HEK293 (cell line): Measurements from ENCODE around the gene TPGS2.

ENCODE experiments used
- GLI4 ChIP-seq: fragments of 450-650 bp; formaldehyde crosslinking; IDR thresholded peaks from 2 replicates; pipeline ENCODE4 v1.5.1; 2016; ENCODE audit warnings: missing biosample characterization, missing genetic modification characterization
- INSM2 ChIP-seq: fragments of 450-650 bp; formaldehyde crosslinking; IDR thresholded peaks from 2 replicates; pipeline ENCODE4 v1.5.1; 2016; ENCODE audit warnings: missing biosample characterization, missing genetic modification characterization
- KLF1 ChIP-seq: fragments of 450-650 bp; formaldehyde crosslinking; IDR thresholded peaks from 2 replicates; pipeline ENCODE4 v1.5.1; 2016; ENCODE audit warnings: missing biosample characterization, missing genetic modification characterization
- KLF10 ChIP-seq: fragments of 450-650 bp; IDR thresholded peaks from 2 replicates; pipeline ENCODE4 v1.5.1; 2018; ENCODE audit warnings: missing biosample characterization, mild to moderate bottlenecking, missing genetic modification characterization
- MZF1 ChIP-seq: fragments of 450-650 bp; formaldehyde crosslinking; IDR thresholded peaks from 2 replicates; pipeline ENCODE4 v1.5.1; 2017; ENCODE audit warnings: missing biosample characterization, missing genetic modification characterization, borderline replicate concordance
- PRDM10 ChIP-seq: fragments of 450-650 bp; formaldehyde crosslinking; IDR thresholded peaks from 2 replicates; pipeline ENCODE4 v1.5.1; 2016; ENCODE audit warnings: missing biosample characterization, missing genetic modification characterization
- ZBTB44 ChIP-seq: fragments of 450-650 bp; IDR thresholded peaks from 2 replicates; pipeline ENCODE4 v1.5.1; 2018; ENCODE audit warnings: missing biosample characterization, mild to moderate bottlenecking, missing genetic modification characterization
- ZNF121 ChIP-seq: fragments of 450-650 bp; formaldehyde crosslinking; IDR thresholded peaks from 2 replicates; pipeline ENCODE4 v1.5.1; 2016; ENCODE audit warnings: missing biosample characterization, missing genetic modification characterization
- ZNF133 ChIP-seq: fragments of 450-650 bp; formaldehyde crosslinking; IDR thresholded peaks from 2 replicates; pipeline ENCODE4 v1.5.1; 2016; ENCODE audit warnings: missing biosample characterization, missing genetic modification characterization
- ZNF155 ChIP-seq: fragments of 450-650 bp; formaldehyde crosslinking; IDR thresholded peaks from 2 replicates; pipeline ENCODE4 v1.5.1; 2016; ENCODE audit warnings: missing biosample characterization, missing genetic modification characterization
- ZNF174 ChIP-seq: fragments of 450-650 bp; formaldehyde crosslinking; IDR thresholded peaks from 2 replicates; pipeline ENCODE4 v1.5.0; 2017; ENCODE audit warnings: missing biosample characterization, mild to moderate bottlenecking, missing genetic modification characterization
- ZNF211 ChIP-seq: fragments of 450-650 bp; formaldehyde crosslinking; IDR thresholded peaks from 2 replicates; pipeline ENCODE4 v1.5.1; 2016; ENCODE audit warnings: low read depth, missing biosample characterization, missing genetic modification characterization
- ZNF248 ChIP-seq: fragments of 450-650 bp; formaldehyde crosslinking; IDR thresholded peaks from 2 replicates; pipeline ENCODE4 v1.5.1; 2017; ENCODE audit warnings: missing biosample characterization, missing genetic modification characterization
- ZNF341 ChIP-seq: fragments of 450-650 bp; formaldehyde crosslinking; IDR thresholded peaks from 2 replicates; pipeline ENCODE4; 2016; ENCODE audit warnings: low read depth, missing biosample characterization, missing genetic modification characterization
- ZNF423 ChIP-seq: fragments of 450-650 bp; formaldehyde crosslinking; IDR thresholded peaks from 2 replicates; pipeline ENCODE4 v1.5.1; 2016; ENCODE audit warnings: missing biosample characterization, missing genetic modification characterization
- ZNF449 ChIP-seq: fragments of 450-650 bp; formaldehyde crosslinking; IDR thresholded peaks from 2 replicates; pipeline ENCODE4 v1.5.1; 2017; ENCODE audit warnings: missing biosample characterization, mild to moderate bottlenecking, missing genetic modification characterization, moderate library complexity
- ZNF510 ChIP-seq: fragments of 450-650 bp; formaldehyde crosslinking; IDR thresholded peaks from 2 replicates; pipeline ENCODE4 v1.5.1; 2018; ENCODE audit warnings: mild to moderate bottlenecking, missing genetic modification characterization, missing biosample characterization; ENCODE audit not compliant: insufficient replicate concordance
- ZNF518A ChIP-seq: fragments of 450-650 bp; formaldehyde crosslinking; conservative IDR thresholded peaks from 2 replicates; pipeline ENCODE4 v1.5.1; 2016; ENCODE audit warnings: low read depth, missing biosample characterization, missing genetic modification characterization
- ZNF560 ChIP-seq: fragments of 450-650 bp; formaldehyde crosslinking; IDR thresholded peaks from 2 replicates; pipeline ENCODE4 v1.5.1; 2017; ENCODE audit warnings: missing biosample characterization, missing genetic modification characterization, borderline replicate concordance
- ZNF585B ChIP-seq: fragments of 450-650 bp; formaldehyde crosslinking; IDR thresholded peaks from 2 replicates; pipeline ENCODE4 v1.5.1; 2016; ENCODE audit warnings: missing biosample characterization, missing genetic modification characterization
- ZNF600 ChIP-seq: fragments of 450-650 bp; formaldehyde crosslinking; IDR thresholded peaks from 2 replicates; pipeline ENCODE4 v1.5.1; 2016; ENCODE audit warnings: missing biosample characterization, missing genetic modification characterization
- ZNF645 ChIP-seq: fragments of 450-650 bp; formaldehyde crosslinking; IDR thresholded peaks from 2 replicates; pipeline ENCODE4; 2016; ENCODE audit warnings: missing biosample characterization, missing genetic modification characterization
- ZNF76 ChIP-seq: fragments of 450-650 bp; formaldehyde crosslinking; IDR thresholded peaks from 2 replicates; pipeline ENCODE4; 2016; ENCODE audit warnings: low read depth, missing biosample characterization, missing genetic modification characterization, borderline replicate concordance
- ZNF777 ChIP-seq: fragments of 450-650 bp; formaldehyde crosslinking; IDR thresholded peaks from 2 replicates; pipeline ENCODE4 v1.5.1; 2017; ENCODE audit warnings: missing biosample characterization, missing genetic modification characterization, borderline replicate concordance
- ZNF837 ChIP-seq: fragments of 450-650 bp; formaldehyde crosslinking; IDR thresholded peaks from 2 replicates; pipeline ENCODE4 v1.5.1; 2016; ENCODE audit warnings: missing biosample characterization, missing genetic modification characterization

Gene TPGS2

GRCh38 chr18:36828630-36829361 is at the start of gene TPGS2, which contains the start of gene KIAA1328 (continued):
- peak; percentile 59 for TF ChIP-seq KLF10 (tag by site-specific recombination)
- no peak for TF ChIP-seq ZNF449 (tag by site-specific recombination)
- no peak for TF ChIP-seq ZNF837 (tag by site-specific recombination)
- no peak for TF ChIP-seq GLI4 (tag by site-specific recombination)
- TF ChIP-seq ZNF341 = no peak
- no peak for TF ChIP-seq ZNF645 (tag by site-specific recombination)
- TF ChIP-seq ZNF510 (tag by site-specific recombination) = no peak
- TF ChIP-seq ZBTB44 = no peak
- no peak for TF ChIP-seq INSM2 (tag by site-specific recombination)
- no peak for TF ChIP-seq ZNF211 (tag by site-specific recombination)
- TF ChIP-seq ZNF560 (tag by site-specific recombination) = no peak
- no peak for TF ChIP-seq ZNF155 (tag by site-specific recombination)
- peak; percentile 64 for TF ChIP-seq PRDM10 (tag by site-specific recombination)
- TF ChIP-seq ZNF518A = no peak
- TF ChIP-seq ZNF423 (tag by site-specific recombination) = no peak
- TF ChIP-seq KLF1 = peak; percentile 60
- TF ChIP-seq ZNF248 (tag by site-specific recombination) = no peak
- TF ChIP-seq ZNF600 (tag by site-specific recombination) = peak; percentile 79
- no peak for TF ChIP-seq MZF1 (tag by site-specific recombination)
- no peak; the same call in 1 of the 2 replicates for TF ChIP-seq ZNF777 (tag by site-specific recombination)
- no peak for TF ChIP-seq ZNF585B (tag by site-specific recombination)
- no peak for TF ChIP-seq ZNF174 (tag by site-specific recombination)
- no peak; the same call in 1 of the 2 replicates for TF ChIP-seq ZNF133 (tag by site-specific recombination)
- peak; percentile 81; the same call in 1 of the 2 replicates for TF ChIP-seq ZNF121 (tag by site-specific recombination)
- TF ChIP-seq ZNF76 (tag by site-specific recombination) = peak; percentile 89
